ENCODE measurements around the gene SH3GL3. TPM values are rescaled to one million over a fixed set of nuclear protein-coding genes. Genes with fewer than 3 reads are reported as not detected.

The SH3GL3 gene
- total and polyA plus RNA-seq, 2 of the 13 experiments (the other 11 are each of a cell fraction or from before 2014, with no cell fraction given), result not detected

DNA sequence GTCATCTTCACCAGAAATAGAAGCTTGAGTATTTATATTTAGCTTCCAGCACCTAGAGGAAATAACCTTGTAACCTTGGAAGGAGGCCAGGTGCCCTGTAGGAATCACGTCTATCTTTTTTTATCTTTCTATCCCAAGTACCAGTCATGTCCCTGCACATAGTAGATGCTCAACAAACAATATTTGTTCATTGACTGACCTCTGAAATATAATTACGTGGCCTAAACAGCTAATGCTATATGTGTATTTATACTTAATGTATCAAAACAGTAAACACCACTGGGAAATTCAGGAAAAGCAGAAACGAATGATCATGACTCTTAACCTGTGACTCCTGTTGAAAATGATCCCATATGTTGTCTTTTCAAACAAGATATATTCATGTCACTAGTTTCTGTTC is 108.9 kb downstream of the SH3GL3 start:
- Histone ChIP-seq H2AFZ (ENCODE audit: low read length) (no peak overlapping the region), H3K4me3 (replicated peaks in 1 of 3; ENCODE audit: insufficient read depth in 1 of 3, low read depth in 2 of 3, low read length in 3 of 3) (no peak overlapping the region), H3K27ac (ENCODE audit: extremely low read length, insufficient read depth, low read length) (no peak overlapping the region), H3K9ac (ENCODE audit: insufficient read depth, low read depth, low read length) (no peak overlapping the region), H3K36me3 (replicated peaks in 1 of 2; ENCODE audit: control insufficient read depth in 1 of 2, insufficient read depth in 2 of 2, low read length in 2 of 2) (no peaks in the 10 kb centered on the region), H4K20me1 (ENCODE audit: insufficient read depth, low read length) (no peaks in the 10 kb centered on the region), H3K79me2 (ENCODE audit: insufficient read depth, low read length) (no peaks in the 10 kb centered on the region), H3K4me2 (ENCODE audit: low read depth, low read length) (no peak overlapping the region), H3K9me3 (ENCODE audit: low read length) (no peaks in the 10 kb centered on the region), H3K27me3 (ENCODE audit: control insufficient read depth in 1 of 2, insufficient read depth in 2 of 2, low read length in 2 of 2) (peaks cover 0 to 8% of the 10 kb centered on the region in 2 experiments; a peak in 2 of 5 replicates), H3K4me1 (ENCODE audit: insufficient read depth, low read length) (no peaks in the 10 kb centered on the region)
- DNase-seq (ENCODE audit: low spot score) (no peak), ATAC-seq (no peak), FAIRE-seq (no peak)
- intact Hi-C loops (cut with micrococcal nuclease; ENCODE audit: unreplicated experiment) (no loop called here), in situ Hi-C loops (cut with HindIII; ENCODE audit: extremely low pct_ligation_motif_present, low pct_unique_long_range_greater_than_20kb) (loop anchor here (5.0 to 25.0 kb wide), 3 partner anchors 119 to 481 kb away; no protein-coding TSS in a partner anchor)
- no TSS peak for BruUV-seq (replicated peaks)
- ChIA-PET POLR2A (no interaction called here), CTCF (ENCODE audit: low intra/inter-chr PET ratio, low total read pairs) (no interaction called here)
- TF ChIP-seq MAX (IDR thresholded peaks at IDR 0.05) (no peak), ZNF383 (CRISPR knock-in tag; IDR thresholded peaks at IDR 0.05; ENCODE audit: borderline replicate concordance) (no peak), ARID4A (CRISPR knock-in tag; IDR thresholded peaks at IDR 0.05; ENCODE audit: borderline replicate concordance) (no peak), ZSCAN31 (CRISPR knock-in tag; IDR thresholded peaks at IDR 0.05; ENCODE audit: low read depth) (no peak), HBP1 (CRISPR knock-in tag; IDR thresholded peaks at IDR 0.05; ENCODE audit: low read depth) (no peak), SMARCC2 (IDR thresholded peaks at IDR 0.05) (no peak), ZFP90 (CRISPR knock-in tag; IDR thresholded peaks at IDR 0.05; ENCODE audit: borderline replicate concordance) (no peak), ZNF180 (CRISPR knock-in tag; IDR thresholded peaks at IDR 0.05; ENCODE audit: borderline replicate concordance, low read depth) (no peak), AKAP8 (CRISPR knock-in tag; IDR thresholded peaks at IDR 0.05) (no peak), ETV6 (CRISPR knock-in tag; conservative IDR thresholded peaks at IDR 0.05) (no peak)
- TF ChIP-seq, protein P1, sequence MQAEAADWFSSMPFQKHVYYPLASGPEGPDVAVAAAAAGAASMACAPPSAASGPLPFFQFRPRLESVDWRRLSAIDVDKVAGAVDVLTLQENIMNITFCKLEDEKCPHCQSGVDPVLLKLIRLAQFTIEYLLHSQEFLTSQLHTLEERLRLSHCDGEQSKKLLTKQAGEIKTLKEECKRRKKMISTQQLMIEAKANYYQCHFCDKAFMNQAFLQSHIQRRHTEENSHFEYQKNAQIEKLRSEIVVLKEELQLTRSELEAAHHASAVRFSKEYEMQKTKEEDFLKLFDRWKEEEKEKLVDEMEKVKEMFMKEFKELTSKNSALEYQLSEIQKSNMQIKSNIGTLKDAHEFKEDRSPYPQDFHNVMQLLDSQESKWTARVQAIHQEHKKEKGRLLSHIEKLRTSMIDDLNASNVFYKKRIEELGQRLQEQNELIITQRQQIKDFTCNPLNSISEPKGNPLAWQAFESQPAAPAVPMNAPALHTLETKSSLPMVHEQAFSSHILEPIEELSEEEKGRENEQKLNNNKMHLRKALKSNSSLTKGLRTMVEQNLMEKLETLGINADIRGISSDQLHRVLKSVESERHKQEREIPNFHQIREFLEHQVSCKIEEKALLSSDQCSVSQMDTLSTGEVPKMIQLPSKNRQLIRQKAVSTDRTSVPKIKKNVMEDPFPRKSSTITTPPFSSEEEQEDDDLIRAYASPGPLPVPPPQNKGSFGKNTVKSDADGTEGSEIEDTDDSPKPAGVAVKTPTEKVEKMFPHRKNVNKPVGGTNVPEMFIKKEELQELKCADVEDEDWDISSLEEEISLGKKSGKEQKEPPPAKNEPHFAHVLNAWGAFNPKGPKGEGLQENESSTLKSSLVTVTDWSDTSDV (CRISPR knock-in tag; IDR thresholded peaks at IDR 0.05), result no peak
- TF ChIP-seq, protein P2, sequence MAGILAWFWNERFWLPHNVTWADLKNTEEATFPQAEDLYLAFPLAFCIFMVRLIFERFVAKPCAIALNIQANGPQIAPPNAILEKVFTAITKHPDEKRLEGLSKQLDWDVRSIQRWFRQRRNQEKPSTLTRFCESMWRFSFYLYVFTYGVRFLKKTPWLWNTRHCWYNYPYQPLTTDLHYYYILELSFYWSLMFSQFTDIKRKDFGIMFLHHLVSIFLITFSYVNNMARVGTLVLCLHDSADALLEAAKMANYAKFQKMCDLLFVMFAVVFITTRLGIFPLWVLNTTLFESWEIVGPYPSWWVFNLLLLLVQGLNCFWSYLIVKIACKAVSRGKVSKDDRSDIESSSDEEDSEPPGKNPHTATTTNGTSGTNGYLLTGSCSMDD (CRISPR knock-in tag; IDR thresholded peaks at IDR 0.05), result no peak
- WGBS (ENCODE audit: low lambda C conversion rate), result 2% methylated on average over 3 of the region's 3 CpGs

Data from HepG2 (cell line).